Astrocyte of the spinal cord (primary cell): ENCODE data around the gene RIPOR3.
A peak's percentile ranks its signal among the peaks of the same experiment; 100 is the strongest.

Source experiments
- DNase-seq: peaks from one replicate; pipeline ENCODE4 v3.0.0; 2011; ENCODE audit warnings: low read depth, low spot score
- H3K4me3 ChIP-seq: 2 replicates; pipeline ENCODE4 v1.5.1; 2011; ENCODE audit warnings: low read depth, mild to moderate bottlenecking, low read length, moderate library complexity
- in situ Hi-C: cut with HindIII; loops from 2 replicates; pipeline ENCODE4 v1.10.0; 2017; ENCODE audit warnings: low sequenced_read_pairs
- TF ChIP-seq, protein P1 (sequence below): IDR thresholded peaks from 2 replicates; pipeline ENCODE4 v1.5.1; 2012; ENCODE audit warnings: low read depth, mild to moderate bottlenecking, low read length, inconsistent platforms

The RIPOR3 gene

GRCh38 chr20:50630578-50631263 lies 60.6 kb downstream of the RIPOR3 start:
- no peak overlapping the region for H3K4me3 ChIP-seq
- DNase-seq: no peak
- TF ChIP-seq, protein P1, sequence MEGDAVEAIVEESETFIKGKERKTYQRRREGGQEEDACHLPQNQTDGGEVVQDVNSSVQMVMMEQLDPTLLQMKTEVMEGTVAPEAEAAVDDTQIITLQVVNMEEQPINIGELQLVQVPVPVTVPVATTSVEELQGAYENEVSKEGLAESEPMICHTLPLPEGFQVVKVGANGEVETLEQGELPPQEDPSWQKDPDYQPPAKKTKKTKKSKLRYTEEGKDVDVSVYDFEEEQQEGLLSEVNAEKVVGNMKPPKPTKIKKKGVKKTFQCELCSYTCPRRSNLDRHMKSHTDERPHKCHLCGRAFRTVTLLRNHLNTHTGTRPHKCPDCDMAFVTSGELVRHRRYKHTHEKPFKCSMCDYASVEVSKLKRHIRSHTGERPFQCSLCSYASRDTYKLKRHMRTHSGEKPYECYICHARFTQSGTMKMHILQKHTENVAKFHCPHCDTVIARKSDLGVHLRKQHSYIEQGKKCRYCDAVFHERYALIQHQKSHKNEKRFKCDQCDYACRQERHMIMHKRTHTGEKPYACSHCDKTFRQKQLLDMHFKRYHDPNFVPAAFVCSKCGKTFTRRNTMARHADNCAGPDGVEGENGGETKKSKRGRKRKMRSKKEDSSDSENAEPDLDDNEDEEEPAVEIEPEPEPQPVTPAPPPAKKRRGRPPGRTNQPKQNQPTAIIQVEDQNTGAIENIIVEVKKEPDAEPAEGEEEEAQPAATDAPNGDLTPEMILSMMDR: no peak
- in situ Hi-C loops: no loop called here

GRCh38 chr20:50629670-50630045 lies 61.7 kb downstream of the RIPOR3 start:
- no peak for DNase-seq
- TF ChIP-seq, protein P1: no peak
- H3K4me3 ChIP-seq: no peak overlapping the region
- in situ Hi-C loops: no loop called here

GRCh38 chr20:50628853-50629669 lies 62.3 kb downstream of the RIPOR3 start:
- no peak overlapping the region for H3K4me3 ChIP-seq
- no peak for DNase-seq
- in situ Hi-C loops: no loop called here
- TF ChIP-seq, protein P1: no peak

DNA sequence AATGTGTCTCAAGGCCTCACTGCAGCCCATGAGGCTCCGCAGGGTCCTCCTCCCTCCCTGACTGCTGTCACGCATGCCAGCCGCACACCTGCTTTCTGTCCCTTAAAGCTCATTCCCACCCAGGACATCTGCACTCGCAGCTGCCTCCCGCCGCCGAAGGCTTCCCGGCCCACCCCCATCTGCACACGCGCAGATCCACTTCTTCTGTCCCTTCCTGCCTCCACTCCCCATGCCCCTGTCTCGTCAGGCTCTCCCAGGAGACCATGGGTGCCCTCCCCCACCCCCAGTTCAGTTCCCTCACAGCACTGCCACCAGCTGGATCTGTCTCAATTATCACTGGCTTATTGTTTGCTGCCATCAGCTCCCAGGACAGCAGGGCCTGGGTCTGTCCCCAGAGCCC lies 63.0 kb downstream of the RIPOR3 start:
- DNase-seq: no peak
- TF ChIP-seq, protein P1: no peak
- in situ Hi-C loops: no loop called here
- H3K4me3 ChIP-seq: no peak overlapping the region

DNA sequence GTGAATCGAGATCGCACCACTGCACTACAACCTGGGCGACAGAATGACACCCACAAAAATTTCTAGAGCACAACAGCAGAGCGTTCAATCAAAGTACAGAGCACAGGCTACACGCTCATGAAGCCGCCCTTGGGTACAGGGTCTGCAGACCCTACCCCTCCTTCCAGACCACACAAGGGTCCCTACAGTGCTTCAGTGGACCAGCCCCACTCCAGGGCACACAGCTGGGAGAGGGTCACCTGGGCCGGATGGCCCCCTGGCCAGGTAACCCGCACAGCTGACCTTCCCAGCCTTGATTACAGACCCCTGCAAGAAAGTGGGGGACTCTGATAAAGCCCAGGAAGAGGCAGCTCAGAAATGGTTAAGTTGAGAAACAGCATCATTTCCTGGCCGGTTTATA lies 63.6 kb downstream of the RIPOR3 start:
- no peak for DNase-seq
- TF ChIP-seq, protein P1: no peak
- in situ Hi-C loops: no loop called here
- H3K4me3 ChIP-seq: no peak overlapping the region

GRCh38 chr20:50625986-50626677 lies 65.2 kb downstream of the RIPOR3 start:
- peak; percentile 36 for DNase-seq
- in situ Hi-C loops: no loop called here
- TF ChIP-seq, protein P1: peak; percentile 73
- H3K4me3 ChIP-seq: no peak overlapping the region
